ENCODE results near the gene KBTBD12. TPM values are rescaled to one million over a fixed set of nuclear protein-coding genes. Genes with fewer than 3 reads are reported as not detected.

The KBTBD12 gene
- total and polyA plus RNA-seq, 4 donors, result 0.02 to 0.89 (median 0.08) TPM; not detected in 1

DNA sequence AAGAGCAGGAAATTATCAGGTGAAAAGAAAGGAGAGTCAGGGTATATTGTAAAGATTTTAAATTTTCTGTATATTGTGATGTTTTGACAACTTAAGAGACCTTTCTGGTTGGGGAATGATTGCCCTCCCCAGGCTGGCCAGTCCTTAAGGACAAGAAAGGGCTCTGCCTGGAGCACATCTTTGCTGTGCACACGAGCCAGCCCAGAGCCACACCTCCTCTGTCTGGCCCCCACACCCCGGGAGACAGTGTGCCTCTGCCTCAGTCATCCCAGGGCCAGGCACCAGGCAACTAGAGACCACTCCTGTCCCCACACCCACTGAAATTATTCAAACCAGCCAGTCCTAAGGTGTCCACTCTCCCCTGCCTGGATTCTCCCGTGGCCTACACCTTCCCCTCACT lies 67.1 kb downstream of the KBTBD12 start:
- H3K9ac ChIP-seq (ENCODE audit: low read depth in 1 of 2, low read length in 2 of 2), result no peak overlapping the region
- H3K27ac ChIP-seq (ENCODE audit: low read depth in 1 of 2, low read length in 2 of 2), result no peak overlapping the region
- 82% methylated on average over 3 of the region's 3 CpGs for WGBS
- TF ChIP-seq TAF1 (conservative IDR thresholded peaks at IDR 0.05), result no peak
- H3K36me3 ChIP-seq (ENCODE audit: control insufficient read depth in 4 of 4, insufficient read depth in 3 of 4, low read depth in 1 of 4, low read length in 3 of 4), result no peaks in the 10 kb centered on the region
- H3K27me3 ChIP-seq (ENCODE audit: control insufficient read depth in 4 of 4, insufficient read depth in 4 of 4, low read length in 3 of 4), result no peaks in the 10 kb centered on the region
- DNase-seq (ENCODE audit: low spot score), result no peak
- H3K4me1 ChIP-seq (ENCODE audit: control insufficient read depth in 4 of 4, insufficient read depth in 4 of 4, low read length in 3 of 4), result peaks cover 2 to 6% (median 5%) of the 10 kb centered on the region in 4 donors
- H3K4me3 ChIP-seq (ENCODE audit: low read depth in 1 of 3, low read length in 3 of 3), result no peak overlapping the region
- no peaks in the 10 kb centered on the region for H3K9me3 ChIP-seq (ENCODE audit: control insufficient read depth in 4 of 4, low read length in 3 of 4)

DNA sequence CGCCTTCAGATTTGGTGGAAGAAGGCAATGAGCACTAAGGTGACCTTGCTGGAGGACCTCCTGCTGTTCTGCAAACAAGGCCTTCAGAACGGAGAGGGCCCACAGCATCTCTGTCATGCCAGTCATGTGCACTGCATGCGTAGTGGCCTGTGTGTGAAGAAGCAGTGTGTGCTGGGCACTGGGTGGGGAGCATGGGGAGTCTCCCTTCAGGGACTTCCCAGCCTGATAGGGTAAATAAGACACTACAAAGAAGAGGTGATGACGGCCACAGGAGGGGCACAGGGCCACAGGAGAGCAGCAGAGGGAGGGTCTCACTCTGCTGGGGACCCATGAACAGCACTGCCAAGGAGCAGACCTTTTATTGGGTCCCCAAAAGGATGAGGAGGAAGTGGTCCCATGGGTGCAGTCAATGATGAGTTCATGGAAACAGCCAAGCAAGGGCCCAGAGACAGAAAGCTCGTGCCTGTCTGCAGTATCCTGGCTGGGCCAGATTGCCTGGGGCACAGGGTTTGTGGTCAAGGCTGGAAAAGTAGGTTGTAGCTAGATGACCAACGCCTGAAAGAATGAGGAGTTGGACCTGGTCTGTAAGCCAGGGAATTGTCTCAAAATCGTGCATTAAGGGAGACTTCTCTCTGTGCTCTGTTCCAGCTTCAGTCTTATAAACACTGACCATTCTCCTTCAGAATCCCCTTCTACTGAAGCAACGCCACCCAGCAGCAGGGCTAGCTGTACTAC lies 69.4 kb downstream of the KBTBD12 start:
- no peaks in the 10 kb centered on the region for H3K36me3 ChIP-seq (ENCODE audit: control insufficient read depth in 4 of 4, insufficient read depth in 3 of 4, low read depth in 1 of 4, low read length in 3 of 4)
- TF ChIP-seq HNF4G (IDR thresholded peaks at IDR 0.05), result no peak
- TF ChIP-seq, protein P1, sequence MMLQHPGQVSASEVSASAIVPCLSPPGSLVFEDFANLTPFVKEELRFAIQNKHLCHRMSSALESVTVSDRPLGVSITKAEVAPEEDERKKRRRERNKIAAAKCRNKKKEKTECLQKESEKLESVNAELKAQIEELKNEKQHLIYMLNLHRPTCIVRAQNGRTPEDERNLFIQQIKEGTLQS (IDR thresholded peaks at IDR 0.05), result no peak
- TF ChIP-seq, protein P2, sequence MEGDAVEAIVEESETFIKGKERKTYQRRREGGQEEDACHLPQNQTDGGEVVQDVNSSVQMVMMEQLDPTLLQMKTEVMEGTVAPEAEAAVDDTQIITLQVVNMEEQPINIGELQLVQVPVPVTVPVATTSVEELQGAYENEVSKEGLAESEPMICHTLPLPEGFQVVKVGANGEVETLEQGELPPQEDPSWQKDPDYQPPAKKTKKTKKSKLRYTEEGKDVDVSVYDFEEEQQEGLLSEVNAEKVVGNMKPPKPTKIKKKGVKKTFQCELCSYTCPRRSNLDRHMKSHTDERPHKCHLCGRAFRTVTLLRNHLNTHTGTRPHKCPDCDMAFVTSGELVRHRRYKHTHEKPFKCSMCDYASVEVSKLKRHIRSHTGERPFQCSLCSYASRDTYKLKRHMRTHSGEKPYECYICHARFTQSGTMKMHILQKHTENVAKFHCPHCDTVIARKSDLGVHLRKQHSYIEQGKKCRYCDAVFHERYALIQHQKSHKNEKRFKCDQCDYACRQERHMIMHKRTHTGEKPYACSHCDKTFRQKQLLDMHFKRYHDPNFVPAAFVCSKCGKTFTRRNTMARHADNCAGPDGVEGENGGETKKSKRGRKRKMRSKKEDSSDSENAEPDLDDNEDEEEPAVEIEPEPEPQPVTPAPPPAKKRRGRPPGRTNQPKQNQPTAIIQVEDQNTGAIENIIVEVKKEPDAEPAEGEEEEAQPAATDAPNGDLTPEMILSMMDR (IDR thresholded peaks at IDR 0.05; ENCODE audit: low read depth, low read length, missing input control), result no peak
- no peak for TF ChIP-seq GABPA (IDR thresholded peaks at IDR 0.05 in 1 of 2, conservative IDR thresholded peaks at IDR 0.05 in 1 of 2)
- TF ChIP-seq, protein P3, sequence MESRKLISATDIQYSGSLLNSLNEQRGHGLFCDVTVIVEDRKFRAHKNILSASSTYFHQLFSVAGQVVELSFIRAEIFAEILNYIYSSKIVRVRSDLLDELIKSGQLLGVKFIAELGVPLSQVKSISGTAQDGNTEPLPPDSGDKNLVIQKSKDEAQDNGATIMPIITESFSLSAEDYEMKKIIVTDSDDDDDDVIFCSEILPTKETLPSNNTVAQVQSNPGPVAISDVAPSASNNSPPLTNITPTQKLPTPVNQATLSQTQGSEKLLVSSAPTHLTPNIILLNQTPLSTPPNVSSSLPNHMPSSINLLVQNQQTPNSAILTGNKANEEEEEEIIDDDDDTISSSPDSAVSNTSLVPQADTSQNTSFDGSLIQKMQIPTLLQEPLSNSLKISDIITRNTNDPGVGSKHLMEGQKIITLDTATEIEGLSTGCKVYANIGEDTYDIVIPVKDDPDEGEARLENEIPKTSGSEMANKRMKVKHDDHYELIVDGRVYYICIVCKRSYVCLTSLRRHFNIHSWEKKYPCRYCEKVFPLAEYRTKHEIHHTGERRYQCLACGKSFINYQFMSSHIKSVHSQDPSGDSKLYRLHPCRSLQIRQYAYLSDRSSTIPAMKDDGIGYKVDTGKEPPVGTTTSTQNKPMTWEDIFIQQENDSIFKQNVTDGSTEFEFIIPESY (IDR thresholded peaks at IDR 0.05), result no peak
- no peak for TF ChIP-seq EGR1 (IDR thresholded peaks at IDR 0.05; ENCODE audit: low read depth in 2 of 2)
- TF ChIP-seq YY1 (IDR thresholded peaks at IDR 0.05), result no peak
- TF ChIP-seq HNF4A (conservative IDR thresholded peaks at IDR 0.05), result no peak
- no peaks in the 10 kb centered on the region for H3K9me3 ChIP-seq (ENCODE audit: control insufficient read depth in 4 of 4, low read length in 3 of 4)
- 90% methylated on average over 8 of the region's 8 CpGs for WGBS
- no peak overlapping the region for H3K9ac ChIP-seq (ENCODE audit: low read depth in 1 of 2, low read length in 2 of 2)
- no peak for DNase-seq (ENCODE audit: low spot score)
- H3K4me3 ChIP-seq (ENCODE audit: low read depth in 1 of 3, low read length in 3 of 3), result no peak overlapping the region
- H3K4me1 ChIP-seq (ENCODE audit: control insufficient read depth in 4 of 4, insufficient read depth in 4 of 4, low read length in 3 of 4), result peaks cover 4 to 18% (median 10%) of the 10 kb centered on the region in 4 donors
- H3K27me3 ChIP-seq (ENCODE audit: control insufficient read depth in 4 of 4, insufficient read depth in 4 of 4, low read length in 3 of 4), result no peaks in the 10 kb centered on the region
- no peak overlapping the region for H3K27ac ChIP-seq (ENCODE audit: low read depth in 1 of 2, low read length in 2 of 2)

DNA sequence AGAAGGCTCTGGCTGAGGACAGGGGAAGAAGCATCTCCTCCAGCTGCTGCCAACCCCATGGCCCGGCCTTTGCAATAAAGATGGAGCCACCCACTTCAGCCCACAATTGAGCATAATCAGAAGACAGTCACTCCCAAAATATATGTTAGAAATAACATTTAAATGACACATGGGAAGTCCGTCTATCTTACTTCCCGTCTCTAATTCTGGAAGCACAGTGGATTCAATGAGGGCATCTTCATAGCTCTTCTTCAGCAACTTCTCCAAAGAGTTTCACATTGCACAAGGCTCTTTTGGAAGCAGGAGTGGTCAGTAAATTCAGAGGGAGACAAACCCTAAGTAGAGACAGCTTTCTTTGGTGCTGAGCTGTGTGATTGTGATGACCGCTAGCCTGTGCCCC lies 70.2 kb downstream of the KBTBD12 start:
- Histone ChIP-seq H3K9me3 (ENCODE audit: control insufficient read depth in 4 of 4, low read length in 3 of 4) (no peaks in the 10 kb centered on the region), H3K36me3 (ENCODE audit: control insufficient read depth in 4 of 4, insufficient read depth in 3 of 4, low read depth in 1 of 4, low read length in 3 of 4) (no peaks in the 10 kb centered on the region), H3K27me3 (ENCODE audit: control insufficient read depth in 4 of 4, insufficient read depth in 4 of 4, low read length in 3 of 4) (no peaks in the 10 kb centered on the region), H3K27ac (ENCODE audit: low read depth in 1 of 2, low read length in 2 of 2) (no peak overlapping the region), H3K9ac (ENCODE audit: low read depth in 1 of 2, low read length in 2 of 2) (no peak overlapping the region), H3K4me1 (ENCODE audit: control insufficient read depth in 4 of 4, insufficient read depth in 4 of 4, low read length in 3 of 4) (peaks cover 4 to 18% (median 10%) of the 10 kb centered on the region in 4 donors), H3K4me3 (ENCODE audit: low read depth in 1 of 3, low read length in 3 of 3) (no peak overlapping the region)
- DNase-seq (ENCODE audit: low spot score), result no peak
- 96% methylated on average over 4 of the region's 4 CpGs for WGBS
- no peak for TF ChIP-seq GABPA (IDR thresholded peaks at IDR 0.05 in 1 of 2, conservative IDR thresholded peaks at IDR 0.05 in 1 of 2)
- TF ChIP-seq FOXA1 (IDR thresholded peaks at IDR 0.05), result no peak
- TF ChIP-seq TAF1 (conservative IDR thresholded peaks at IDR 0.05), result no peak
- no peak for TF ChIP-seq HNF4G (IDR thresholded peaks at IDR 0.05)
- TF ChIP-seq, protein P4, sequence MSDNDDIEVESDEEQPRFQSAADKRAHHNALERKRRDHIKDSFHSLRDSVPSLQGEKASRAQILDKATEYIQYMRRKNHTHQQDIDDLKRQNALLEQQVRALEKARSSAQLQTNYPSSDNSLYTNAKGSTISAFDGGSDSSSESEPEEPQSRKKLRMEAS (IDR thresholded peaks at IDR 0.05), result no peak
- TF ChIP-seq HNF4A (conservative IDR thresholded peaks at IDR 0.05), result no peak
- TF ChIP-seq YY1 (IDR thresholded peaks at IDR 0.05), result no peak
- TF ChIP-seq, protein P5, sequence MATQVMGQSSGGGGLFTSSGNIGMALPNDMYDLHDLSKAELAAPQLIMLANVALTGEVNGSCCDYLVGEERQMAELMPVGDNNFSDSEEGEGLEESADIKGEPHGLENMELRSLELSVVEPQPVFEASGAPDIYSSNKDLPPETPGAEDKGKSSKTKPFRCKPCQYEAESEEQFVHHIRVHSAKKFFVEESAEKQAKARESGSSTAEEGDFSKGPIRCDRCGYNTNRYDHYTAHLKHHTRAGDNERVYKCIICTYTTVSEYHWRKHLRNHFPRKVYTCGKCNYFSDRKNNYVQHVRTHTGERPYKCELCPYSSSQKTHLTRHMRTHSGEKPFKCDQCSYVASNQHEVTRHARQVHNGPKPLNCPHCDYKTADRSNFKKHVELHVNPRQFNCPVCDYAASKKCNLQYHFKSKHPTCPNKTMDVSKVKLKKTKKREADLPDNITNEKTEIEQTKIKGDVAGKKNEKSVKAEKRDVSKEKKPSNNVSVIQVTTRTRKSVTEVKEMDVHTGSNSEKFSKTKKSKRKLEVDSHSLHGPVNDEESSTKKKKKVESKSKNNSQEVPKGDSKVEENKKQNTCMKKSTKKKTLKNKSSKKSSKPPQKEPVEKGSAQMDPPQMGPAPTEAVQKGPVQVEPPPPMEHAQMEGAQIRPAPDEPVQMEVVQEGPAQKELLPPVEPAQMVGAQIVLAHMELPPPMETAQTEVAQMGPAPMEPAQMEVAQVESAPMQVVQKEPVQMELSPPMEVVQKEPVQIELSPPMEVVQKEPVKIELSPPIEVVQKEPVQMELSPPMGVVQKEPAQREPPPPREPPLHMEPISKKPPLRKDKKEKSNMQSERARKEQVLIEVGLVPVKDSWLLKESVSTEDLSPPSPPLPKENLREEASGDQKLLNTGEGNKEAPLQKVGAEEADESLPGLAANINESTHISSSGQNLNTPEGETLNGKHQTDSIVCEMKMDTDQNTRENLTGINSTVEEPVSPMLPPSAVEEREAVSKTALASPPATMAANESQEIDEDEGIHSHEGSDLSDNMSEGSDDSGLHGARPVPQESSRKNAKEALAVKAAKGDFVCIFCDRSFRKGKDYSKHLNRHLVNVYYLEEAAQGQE (IDR thresholded peaks at IDR 0.05), result no peak
- TF ChIP-seq, protein P2 (IDR thresholded peaks at IDR 0.05; ENCODE audit: low read depth, low read length, missing input control), result no peak
- TF ChIP-seq RAD21 (IDR thresholded peaks at IDR 0.05), result no peak
- TF ChIP-seq RXRA (IDR thresholded peaks at IDR 0.05), result no peak
- TF ChIP-seq SP1 (IDR thresholded peaks at IDR 0.05), result no peak
- TF ChIP-seq, protein P1 (IDR thresholded peaks at IDR 0.05), result no peak

Data from liver (tissue), 9 donors.